Upper lobe of left lung (tissue), 4 donors: Measurements from ENCODE around the gene SDK2.

Source experiments
- CTCF ChIP-seq, 6 experiments: fragments of 450-650 bp in 4 of 6; fragments of 200-600 bp in 2 of 6; sonication (generic) in 2 of 6; IDR thresholded peaks; one replicate each; pipeline ENCODE4 v1.5.1; 2016 to 2019; ENCODE audit warnings: antibody characterized with exemption in 6 of 6
- POLR2A ChIP-seq, 4 donors: fragments of 450-650 bp; IDR thresholded peaks; one replicate each; pipeline ENCODE4 v1.5.1; 2016 to 2017; ENCODE audit warnings: antibody characterized with exemption in 4 of 4, mild to moderate bottlenecking in 2 of 4
- POLR2AphosphoS5 ChIP-seq, 2 donors: sonication (generic); formaldehyde crosslinking; IDR thresholded peaks; one replicate each; pipeline ENCODE4 v1.5.1; 2017; ENCODE audit warnings: antibody characterized with exemption in 2 of 2

- TF ChIP-seq CTCF (IDR thresholded peaks at IDR 0.05) (peak; percentile 85 to 94 (median 92)), POLR2AphosphoS5 (IDR thresholded peaks at IDR 0.05) (no peak), POLR2A (IDR thresholded peaks at IDR 0.05) (no peak)
These were observed 214.6 kb downstream of the SDK2 start for GRCh38 chr17:73429440-73430164.
